Muscle of leg (tissue), 11 donors: ENCODE measurements around the gene SATB1. TPM values are rescaled to one million over a fixed set of nuclear protein-coding genes. Genes with fewer than 3 reads are reported as not detected.

Source experiments
- DNase-seq: peaks from one replicate; pipeline ENCODE4 v3.0.0; 2013
- H3K27ac ChIP-seq: one replicate; pipeline ENCODE4 v1.5.1; 2013; ENCODE audit warnings: mild to moderate bottlenecking, low read length, control low read depth
- H3K27me3 ChIP-seq: one replicate; pipeline ENCODE4 v1.6.1; 2013; ENCODE audit warnings: low read length; ENCODE audit not compliant: control insufficient read depth, insufficient read depth
- H3K36me3 ChIP-seq: one replicate; pipeline ENCODE4 v1.6.1; 2013; ENCODE audit warnings: low read length; ENCODE audit not compliant: control insufficient read depth, insufficient read depth
- H3K4me1 ChIP-seq: one replicate; pipeline ENCODE4 v1.6.1; 2013; ENCODE audit warnings: low read length; ENCODE audit not compliant: control insufficient read depth, insufficient read depth
- H3K4me3 ChIP-seq: one replicate; pipeline ENCODE4 v1.5.1; 2013; ENCODE audit warnings: low read length, control low read depth
- H3K9me3 ChIP-seq: replicated peaks from 2 replicates; pipeline ENCODE4 v1.6.1; 2013; ENCODE audit warnings: low read depth, low read length; ENCODE audit not compliant: control insufficient read depth
- WGBS: methylation state at CpG from one replicate; pipeline ENCODE4 v1.1.5; 2013; ENCODE audit warnings: missing lambda C conversion rate; ENCODE audit not compliant: insufficient coverage; 5-methylcytosine and 5-hydroxymethylcytosine counted together
- polyA plus RNA-seq, 8 donors: library from polyadenylated mRNA; unstranded; fragments of 120-200 nt; gene quantifications; one replicate each; pipeline versions ENCODE4 v1.2.1 to v1.2.3, GENCODE V29; 2013; ENCODE audit warnings: inconsistent platforms in 1 of 8, low replicate concordance in 1 of 8; ENCODE audit not compliant: insufficient read length in 8 of 8, insufficient read depth in 1 of 8
- total RNA-seq: library from RNA; stranded (reverse); fragments of 120-200 nt; gene quantifications from one replicate; pipeline ENCODE4 v1.2.4, GENCODE V29; 2013

The SATB1 gene
- total and polyA plus RNA-seq, 9 donors = 29.0 to 39.0 (median 34.6) TPM

DNA sequence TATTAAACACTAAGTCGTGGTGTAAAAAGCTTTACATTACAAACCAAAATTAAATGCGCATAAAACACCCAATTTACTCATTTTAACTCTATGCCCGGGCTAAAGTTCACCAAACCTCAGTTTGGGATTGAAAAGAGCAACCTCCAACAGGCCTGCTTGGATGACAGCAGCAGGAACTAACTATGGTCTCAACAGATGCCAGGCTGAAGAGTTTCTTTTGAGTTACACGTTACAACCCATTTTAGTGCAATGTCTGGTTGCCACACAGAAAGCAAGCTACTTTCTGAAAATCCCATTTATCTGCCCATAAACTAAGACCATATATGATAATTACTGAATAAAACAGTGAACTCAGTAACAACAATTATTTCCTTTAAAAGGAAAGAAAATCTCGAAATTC, 2.2 kb downstream of the SATB1 start:
- 28% methylated on average over 3 of the region's 5 CpGs for WGBS
- Histone ChIP-seq H3K9me3 (no peaks in the 10 kb centered on the region), H3K4me3 (peak overlapping the region; percentile 68), H3K27me3 (no peaks in the 10 kb centered on the region), H3K36me3 (peaks cover 5% of the 10 kb centered on the region), H3K27ac (peak overlapping the region; percentile 31), H3K4me1 (peaks cover 4% of the 10 kb centered on the region)
- peak; percentile 14 for DNase-seq

DNA sequence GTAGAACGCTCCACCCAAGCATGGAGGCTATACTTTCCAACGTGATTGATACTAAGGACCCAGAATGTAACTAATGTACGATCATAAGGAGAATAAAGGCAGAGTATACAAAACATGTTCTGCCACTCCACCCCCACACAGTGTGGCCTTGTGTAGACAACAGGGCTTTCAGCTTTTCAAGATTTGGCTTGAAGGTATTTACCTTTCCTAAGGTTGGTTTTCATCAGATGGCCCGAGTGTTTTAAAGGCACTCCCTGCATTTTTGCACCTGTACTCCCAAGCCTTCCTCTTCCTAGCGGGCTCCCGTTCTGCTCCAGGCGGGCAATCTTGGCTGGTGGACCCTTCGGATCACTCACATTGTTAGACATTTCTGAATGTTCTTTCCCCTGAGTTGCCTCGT, 4.6 kb downstream of the SATB1 start:
- 95% methylated on average over 5 of the region's 9 CpGs for WGBS
- DNase-seq = no peak
- no peak overlapping the region for H3K27ac ChIP-seq
- no peaks in the 10 kb centered on the region for H3K27me3 ChIP-seq
- H3K4me1 ChIP-seq = peaks cover 4% of the 10 kb centered on the region
- H3K9me3 ChIP-seq = no peaks in the 10 kb centered on the region
- H3K4me3 ChIP-seq = no peak overlapping the region
- peaks cover 15% of the 10 kb centered on the region for H3K36me3 ChIP-seq

DNA sequence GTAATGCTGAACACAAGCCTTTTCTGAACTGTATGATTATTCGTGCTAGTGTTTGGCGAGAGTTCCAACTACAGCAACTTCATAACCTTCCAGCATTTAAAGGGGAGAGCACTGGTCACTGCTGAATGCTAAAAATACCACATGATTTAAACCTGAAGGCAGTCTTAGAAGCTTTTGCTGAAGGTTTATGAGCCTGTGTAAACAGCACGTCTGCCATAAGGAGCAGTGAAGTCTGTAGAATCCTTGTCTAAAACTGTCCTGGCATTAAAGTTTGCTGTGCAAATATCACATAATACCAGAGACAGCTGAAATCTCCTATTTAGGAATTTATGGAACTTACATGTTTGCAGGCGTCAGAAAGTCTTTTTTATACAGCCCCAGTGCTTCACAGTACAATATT, 5.9 kb downstream of the SATB1 start:
- WGBS = 35% methylated on average over 2 of the region's 4 CpGs
- H3K27ac ChIP-seq = peak overlapping the region; percentile 39
- no peak overlapping the region for H3K4me3 ChIP-seq
- DNase-seq = peak; percentile 58
- peaks cover 15% of the 10 kb centered on the region for H3K36me3 ChIP-seq
- H3K27me3 ChIP-seq = no peaks in the 10 kb centered on the region
- H3K9me3 ChIP-seq = no peaks in the 10 kb centered on the region
- H3K4me1 ChIP-seq = peaks cover 4% of the 10 kb centered on the region

DNA sequence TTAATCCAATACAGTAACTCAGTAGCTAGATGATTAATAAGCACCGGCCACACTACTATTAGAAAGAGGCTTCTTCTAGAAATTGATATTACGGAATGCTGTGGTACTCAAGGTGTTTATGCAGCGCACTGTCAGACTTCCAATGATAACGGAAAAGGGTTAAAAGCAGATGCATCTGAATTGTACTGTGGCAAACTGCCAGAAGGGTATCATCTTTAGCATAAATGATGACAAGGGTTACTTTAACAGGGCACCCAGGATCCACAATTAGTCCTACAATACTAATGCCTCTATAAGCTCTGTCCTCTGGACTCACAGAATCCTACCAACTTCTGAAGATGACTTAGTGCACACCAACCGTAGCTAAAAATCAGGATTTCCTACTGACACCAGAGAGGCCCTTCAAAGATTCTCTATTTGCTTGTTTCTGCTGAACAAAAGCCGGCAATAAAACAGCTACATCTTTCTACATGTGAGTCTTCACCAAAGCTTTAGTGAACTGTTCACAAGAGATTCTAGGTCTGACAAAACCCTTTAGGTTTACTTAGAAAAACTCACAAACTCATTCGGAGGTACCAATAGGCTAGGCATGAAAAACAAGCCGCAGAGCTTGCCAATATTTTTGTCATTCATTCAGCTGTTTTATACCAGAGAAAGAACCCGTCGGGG, 7.1 kb downstream of the SATB1 start:
- DNase-seq = peak; percentile 12
- Histone ChIP-seq H3K27ac (peak overlapping the region; percentile 8), H3K27me3 (no peaks in the 10 kb centered on the region), H3K9me3 (no peaks in the 10 kb centered on the region), H3K4me3 (no peak overlapping the region), H3K4me1 (peaks cover 4% of the 10 kb centered on the region), H3K36me3 (peaks cover 15% of the 10 kb centered on the region)
- WGBS = 80% methylated on average over 4 of the region's 10 CpGs

DNA sequence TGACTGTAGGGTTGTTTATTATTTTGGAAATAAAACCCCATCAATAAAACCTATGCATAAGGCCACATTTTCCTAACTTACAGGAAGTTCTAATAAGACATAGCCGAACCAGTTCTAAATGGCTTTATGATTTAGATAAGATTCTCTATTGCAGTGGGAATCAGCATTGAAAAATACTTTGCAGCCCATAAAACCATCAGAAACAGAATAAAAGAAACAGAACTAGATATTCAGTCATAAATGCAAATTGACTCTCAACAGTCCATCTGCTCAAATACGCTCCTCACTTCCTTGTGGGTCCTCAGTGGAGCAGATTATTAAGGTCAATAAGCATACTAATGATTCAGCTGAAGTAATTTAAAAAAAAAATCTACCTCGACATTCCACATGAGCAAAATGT, 8.8 kb downstream of the SATB1 start:
- no peak for DNase-seq
- Histone ChIP-seq H3K4me1 (peaks cover 4% of the 10 kb centered on the region), H3K9me3 (no peaks in the 10 kb centered on the region), H3K27me3 (no peaks in the 10 kb centered on the region), H3K27ac (no peak overlapping the region), H3K4me3 (no peak overlapping the region), H3K36me3 (peaks cover 15% of the 10 kb centered on the region)
- no CpG with 5 or more reads among the region's 3 CpGs for WGBS

DNA sequence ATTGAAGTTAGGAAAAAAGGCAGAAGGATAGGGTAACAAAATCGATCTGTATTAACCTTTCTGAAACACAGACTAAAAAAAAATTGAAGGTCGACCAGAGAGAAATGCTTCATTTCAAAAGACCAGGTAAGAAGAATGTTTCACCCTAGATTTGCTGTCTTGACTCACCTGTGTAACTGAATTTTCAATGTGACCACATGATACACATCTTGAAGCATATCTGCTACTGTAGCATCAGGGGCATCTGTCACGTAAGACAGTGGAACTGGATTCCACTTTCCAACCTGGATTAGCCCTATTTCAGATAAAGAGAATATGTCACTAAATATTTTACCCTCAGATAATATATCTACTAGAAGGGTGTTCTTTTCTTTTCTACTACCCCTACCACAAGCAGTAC, 9.3 kb downstream of the SATB1 start:
- 100% methylated on average over 1 of the region's 3 CpGs for WGBS
- Histone ChIP-seq H3K27me3 (no peaks in the 10 kb centered on the region), H3K27ac (no peak overlapping the region), H3K36me3 (peaks cover 15% of the 10 kb centered on the region), H3K4me3 (no peak overlapping the region), H3K4me1 (peaks cover 4% of the 10 kb centered on the region), H3K9me3 (no peaks in the 10 kb centered on the region)
- no peak for DNase-seq

DNA sequence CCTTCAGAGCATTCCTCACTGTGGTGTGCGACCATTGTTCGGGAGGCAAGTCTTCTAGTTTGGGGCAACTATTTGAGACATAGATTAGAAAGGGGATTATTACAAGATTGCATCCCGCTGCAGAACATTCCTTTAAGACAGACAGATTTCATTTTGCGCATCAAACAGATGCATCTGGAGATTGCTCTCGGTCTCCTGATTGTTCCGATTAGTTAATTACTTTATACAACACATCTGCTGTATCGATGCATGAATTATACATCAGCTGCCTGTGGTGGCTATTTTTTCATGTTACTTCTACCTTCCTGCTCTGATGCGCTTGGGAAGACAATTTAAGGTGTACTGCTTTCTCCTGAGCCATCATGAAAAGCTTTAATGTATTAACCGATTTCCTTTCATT, 10.0 kb downstream of the SATB1 start:
- no peak overlapping the region for H3K4me3 ChIP-seq
- H3K4me1 ChIP-seq = peaks cover 2% of the 10 kb centered on the region
- no peaks in the 10 kb centered on the region for H3K9me3 ChIP-seq
- WGBS = 88% methylated on average over 1 of the region's 9 CpGs
- H3K36me3 ChIP-seq = peaks cover 10% of the 10 kb centered on the region
- H3K27ac ChIP-seq = no peak overlapping the region
- no peak for DNase-seq
- H3K27me3 ChIP-seq = no peaks in the 10 kb centered on the region

DNA sequence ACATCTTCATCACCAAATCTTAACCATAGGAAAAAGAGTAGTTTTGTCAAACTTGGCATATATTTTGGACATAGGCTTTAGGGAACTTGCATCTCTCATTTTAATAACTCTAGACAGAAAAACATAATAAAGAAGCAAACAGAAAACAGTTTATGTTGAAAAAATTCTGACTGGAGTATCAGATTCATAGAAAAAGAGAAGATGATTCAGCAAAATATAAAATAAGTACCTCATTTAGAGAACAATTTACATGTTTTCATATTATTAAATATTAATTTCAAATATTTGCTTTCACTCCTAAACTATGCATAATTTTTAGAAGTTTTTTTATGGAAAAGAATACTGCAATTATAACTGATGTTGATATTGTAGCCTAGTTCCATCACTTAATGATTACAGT, 12.5 kb downstream of the SATB1 start:
- Histone ChIP-seq H3K36me3 (peaks cover 10% of the 10 kb centered on the region), H3K4me1 (no peaks in the 10 kb centered on the region), H3K4me3 (no peak overlapping the region), H3K27ac (no peak overlapping the region), H3K27me3 (no peaks in the 10 kb centered on the region), H3K9me3 (no peaks in the 10 kb centered on the region)
- DNase-seq = no peak

DNA sequence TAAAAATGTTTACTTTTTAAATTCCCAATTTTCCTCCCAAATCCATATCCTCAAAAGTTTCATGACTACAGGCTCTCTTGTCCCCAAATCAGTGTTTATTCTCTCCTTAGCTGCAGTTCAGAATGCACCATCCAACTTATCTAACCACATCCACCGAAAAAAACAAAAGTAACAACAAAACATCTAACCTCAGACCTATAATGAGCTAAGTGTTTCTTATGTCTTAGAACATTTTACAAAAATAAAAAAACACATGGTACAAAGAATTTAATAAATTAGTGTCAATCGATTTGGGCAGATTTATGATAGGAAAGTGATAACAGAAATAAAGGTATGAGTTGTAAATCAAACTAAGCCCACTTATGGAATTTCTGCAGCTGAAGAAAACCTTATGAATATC, 13.6 kb downstream of the SATB1 start:
- no CpG with 5 or more reads among the region's 2 CpGs for WGBS
- no peaks in the 10 kb centered on the region for H3K9me3 ChIP-seq
- no peak overlapping the region for H3K4me3 ChIP-seq
- DNase-seq = no peak
- H3K27ac ChIP-seq = no peak overlapping the region
- H3K27me3 ChIP-seq = no peaks in the 10 kb centered on the region
- H3K36me3 ChIP-seq = peaks cover 6% of the 10 kb centered on the region
- H3K4me1 ChIP-seq = no peaks in the 10 kb centered on the region

DNA sequence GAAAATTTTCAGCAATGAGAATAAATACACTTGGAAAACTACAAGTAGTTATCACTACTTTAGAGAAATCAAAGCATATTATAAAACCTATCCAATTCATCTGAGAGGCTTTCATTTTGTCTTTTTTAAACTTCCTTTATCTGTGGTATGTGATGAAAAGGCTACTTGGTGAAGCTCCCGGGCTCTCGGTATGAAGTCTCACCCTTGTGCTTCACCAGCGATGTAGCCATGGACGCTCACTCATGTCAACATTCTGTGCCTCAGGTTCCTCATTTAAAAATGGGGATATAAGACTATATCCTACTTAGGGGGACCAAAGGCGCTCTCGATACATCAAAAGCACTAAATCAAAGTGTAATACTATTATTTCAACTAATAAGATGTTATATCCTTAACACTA, 14.9 kb downstream of the SATB1 start:
- H3K36me3 ChIP-seq = no peaks in the 10 kb centered on the region
- no peaks in the 10 kb centered on the region for H3K9me3 ChIP-seq
- no peak overlapping the region for H3K27ac ChIP-seq
- DNase-seq = no peak
- H3K4me3 ChIP-seq = no peak overlapping the region
- H3K4me1 ChIP-seq = no peaks in the 10 kb centered on the region
- WGBS = no CpG with 5 or more reads among the region's 6 CpGs
- no peaks in the 10 kb centered on the region for H3K27me3 ChIP-seq

DNA sequence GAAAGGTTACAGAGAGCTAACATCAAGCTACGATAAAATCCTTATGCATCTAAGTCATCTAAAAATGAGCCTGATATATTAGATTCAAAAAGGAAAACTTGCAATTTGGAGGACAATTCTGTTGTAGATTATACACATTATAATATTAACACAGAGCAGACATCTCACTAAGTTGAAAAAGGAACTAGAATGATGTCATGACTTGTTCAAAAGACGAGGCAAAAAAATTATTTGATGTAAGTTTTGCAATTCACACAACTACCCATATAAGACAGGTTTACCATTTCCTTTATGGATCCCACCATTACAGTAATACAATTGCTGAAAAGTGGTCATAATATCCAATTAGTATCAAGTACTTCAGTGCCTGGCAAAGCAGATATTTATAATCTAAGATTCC, 15.9 kb downstream of the SATB1 start:
- no peak for DNase-seq
- no CpG with 5 or more reads among the region's 2 CpGs for WGBS
- H3K4me1 ChIP-seq = no peaks in the 10 kb centered on the region
- no peak overlapping the region for H3K27ac ChIP-seq
- H3K4me3 ChIP-seq = no peak overlapping the region
- H3K27me3 ChIP-seq = no peaks in the 10 kb centered on the region
- no peaks in the 10 kb centered on the region for H3K36me3 ChIP-seq
- no peaks in the 10 kb centered on the region for H3K9me3 ChIP-seq
